CD14-positive monocyte (primary cell): ENCODE data around the gene TSPAN5. TPM values are rescaled to one million over a fixed set of nuclear protein-coding genes. Genes with fewer than 3 reads are reported as not detected.

Experiments used
- DNase-seq, 3 donors: peaks; one replicate each; pipeline ENCODE4 v3.0.0-alpha.2; 2011 to 2022
- H2AFZ ChIP-seq: 2 replicates; pipeline ENCODE4 v1.6.0; 2012; ENCODE audit warnings: mild to moderate bottlenecking, low read depth, low read length, inconsistent platforms; ENCODE audit not compliant: insufficient read depth, poor library complexity, severe bottlenecking
- H3K27ac ChIP-seq, 2 donors: 1 replicate in 1 of 2; 2 replicates in 1 of 2; pipeline ENCODE4 v1.5.1; 2012 to 2013; ENCODE audit warnings: low read length in 2 of 2, control low read depth in 1 of 2, inconsistent platforms in 1 of 2, low read depth in 1 of 2, mild to moderate bottlenecking in 1 of 2
- H3K27me3 ChIP-seq, 2 donors: one replicate each; pipeline versions ENCODE4 v1.6.0 to v1.6.1; 2011 to 2013; ENCODE audit warnings: low read length in 2 of 2; ENCODE audit not compliant: control insufficient read depth in 2 of 2, insufficient read depth in 2 of 2
- H3K36me3 ChIP-seq, 2 donors: replicated peaks in 1 of 2; 1 replicate in 1 of 2; 2 replicates in 1 of 2; pipeline versions ENCODE4 v1.5.1 to v1.6.1; 2012 to 2013; ENCODE audit warnings: low read length in 2 of 2, control low read depth in 1 of 2, inconsistent platforms in 1 of 2, mild to moderate bottlenecking in 1 of 2; ENCODE audit not compliant: insufficient read depth in 2 of 2, control insufficient read depth in 1 of 2
- H3K4me1 ChIP-seq, 2 donors: 1 replicate in 1 of 2; 2 replicates in 1 of 2; pipeline versions ENCODE4 v1.5.1 to v1.6.1; 2012 to 2013; ENCODE audit warnings: low read length in 2 of 2, control low read depth in 1 of 2, inconsistent platforms in 1 of 2, mild to moderate bottlenecking in 1 of 2, moderate library complexity in 1 of 2; ENCODE audit not compliant: insufficient read depth in 2 of 2, control insufficient read depth in 1 of 2
- H3K4me2 ChIP-seq: replicated peaks from 2 replicates; pipeline ENCODE3; 2012; ENCODE audit warnings: low read length, moderate library complexity, mild to moderate bottlenecking; ENCODE audit not compliant: poor library complexity, severe bottlenecking; ENCODE audit errors: extremely low read depth
- H3K4me3 ChIP-seq, 3 experiments: fragments of 200-600 bp in 1 of 3; sonication (generic) in 1 of 3; replicated peaks in 1 of 3; 1 replicate in 2 of 3; 2 replicates in 1 of 3; pipeline ENCODE4 v1.5.1; 2011 to 2013; ENCODE audit warnings: low read length in 3 of 3, mild to moderate bottlenecking in 3 of 3, control low read depth in 2 of 3, low read depth in 2 of 3, inconsistent platforms in 1 of 3, moderate library complexity in 1 of 3
- H3K79me2 ChIP-seq: 2 replicates; pipeline ENCODE4 v1.6.0; 2012; ENCODE audit warnings: mild to moderate bottlenecking, control low read depth, inconsistent platforms, low read length, moderate library complexity; ENCODE audit not compliant: insufficient read depth
- H3K9ac ChIP-seq: 2 replicates; pipeline ENCODE4 v1.6.0; 2017; ENCODE audit warnings: low read length, mild to moderate bottlenecking; ENCODE audit not compliant: insufficient read depth, poor library complexity, severe bottlenecking
- H3K9me3 ChIP-seq, 2 donors: replicated peaks in 1 of 2; 1 replicate in 1 of 2; 2 replicates in 1 of 2; pipeline versions ENCODE4 v1.5.1 to v1.6.1; 2012 to 2013; ENCODE audit warnings: low read length in 2 of 2, control low read depth in 1 of 2; ENCODE audit not compliant: control insufficient read depth in 1 of 2, insufficient read depth in 1 of 2
- H4K20me1 ChIP-seq: 2 replicates; pipeline ENCODE4 v1.6.0; 2012; ENCODE audit warnings: mild to moderate bottlenecking, low read length, control low read depth, moderate library complexity; ENCODE audit not compliant: insufficient read depth
- H3K27ac Mint-ChIP-seq, 7 donors: one replicate each; pipeline ENCODE4 v1.8.0; 2020; ENCODE audit warnings: mild to moderate bottlenecking in 7 of 7, mixed read lengths in 7 of 7, moderate library complexity in 6 of 7, inconsistent platforms in 2 of 7
- H3K27me3 Mint-ChIP-seq, 3 donors: one replicate each; pipeline ENCODE4 v1.8.0; 2021 to 2022; ENCODE audit warnings: low read depth in 3 of 3, mild to moderate bottlenecking in 3 of 3, mixed read lengths in 3 of 3, moderate library complexity in 3 of 3, inconsistent platforms in 1 of 3
- H3K36me3 Mint-ChIP-seq, 2 donors: one replicate each; pipeline ENCODE4 v1.8.0; 2020; ENCODE audit warnings: mixed read lengths in 2 of 2, inconsistent platforms in 1 of 2, mild to moderate bottlenecking in 1 of 2
- H3K4me1 Mint-ChIP-seq: one replicate; pipeline ENCODE4 v1.8.0; 2020; ENCODE audit warnings: mild to moderate bottlenecking, mixed read lengths
- H3K4me3 Mint-ChIP-seq, 2 donors: one replicate each; pipeline ENCODE4 v1.8.0; 2020; ENCODE audit warnings: mild to moderate bottlenecking in 2 of 2, mixed read lengths in 2 of 2, moderate library complexity in 1 of 2
- H3K9me3 Mint-ChIP-seq, 7 donors: one replicate each; pipeline ENCODE4 v1.8.0; 2020 to 2022; ENCODE audit warnings: mixed read lengths in 7 of 7, mild to moderate bottlenecking in 6 of 7, moderate library complexity in 6 of 7, inconsistent platforms in 2 of 7
- CTCF ChIP-seq: fragments of 200-600 bp; IDR thresholded peaks from one replicate; pipeline ENCODE4 v1.8.0; 2022; ENCODE audit warnings: antibody characterized with exemption, mild to moderate bottlenecking
- WGBS: methylation state at CpG from one replicate; pipeline ENCODE4 v1.1.5; 2013; ENCODE audit warnings: missing lambda C conversion rate; ENCODE audit not compliant: insufficient coverage; 5-methylcytosine and 5-hydroxymethylcytosine counted together
- intact Hi-C, 2 donors: fragments of 100-400 bp; cut with micrococcal nuclease; formaldehyde crosslinking; loops; one replicate each; pipeline versions ENCODE4 v1.15.0 to v1.15.1; 2023
- polyA plus RNA-seq, 3 donors: library from polyadenylated mRNA; depleted of rRNA in 1 of 3; unstranded in 2 of 3; stranded (reverse) in 1 of 3; fragments of 300-500 nt in 2 of 3; fragments of >200 nt in 1 of 3; fragmentation: Illumina TruSeq in 2 of 3; gene quantifications; 1 replicate in 2 of 3; 2 replicates in 1 of 3; pipeline ENCODE4 v1.2.3, GENCODE V29; 2012 to 2021

TSPAN5 gene
- polyA plus RNA-seq, 3 donors = 0.09 to 1.1 (median 0.13) TPM

DNA sequence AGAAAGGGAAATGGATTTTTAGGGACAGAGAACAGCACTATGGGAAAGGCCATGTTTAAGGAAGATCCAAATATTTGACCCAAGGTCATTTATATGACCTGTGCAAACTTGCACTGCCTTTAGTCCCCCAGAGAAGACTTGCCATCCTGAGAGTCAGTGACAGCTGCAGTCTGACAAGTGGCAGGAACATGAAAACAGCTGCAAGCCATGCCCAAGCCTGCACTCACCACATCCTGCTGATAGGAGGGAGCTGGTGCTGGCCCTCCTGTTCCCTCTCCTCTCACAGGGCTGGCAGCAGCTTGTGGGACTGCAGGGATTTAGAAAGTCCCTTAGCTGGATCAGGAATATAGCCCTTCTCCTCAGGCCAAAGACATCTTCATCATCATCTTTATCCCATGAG, 209.5 kb downstream of the TSPAN5 start:
- H3K79me2 ChIP-seq = no peaks in the 10 kb centered on the region
- no peak overlapping the region for H3K27ac ChIP-seq
- Mint-ChIP-seq H3K4me1 (peaks cover 21% of the 10 kb centered on the region), H3K27ac (no peak overlapping the region), H3K36me3 (peaks cover 7% of the 10 kb centered on the region in 2 donors), H3K27me3 (peaks cover 0 to 3% (median 0%) of the 10 kb centered on the region in 3 donors), H3K9me3 (peaks cover 2 to 16% (median 11%) of the 10 kb centered on the region in 7 donors), H3K4me3 (no peak overlapping the region)
- H3K9me3 ChIP-seq = peaks cover 3 to 6% of the 10 kb centered on the region in 2 donors
- H3K36me3 ChIP-seq = peaks cover 3 to 8% of the 10 kb centered on the region in 2 donors
- H3K27me3 ChIP-seq = no peaks in the 10 kb centered on the region
- H3K4me2 ChIP-seq = no peak overlapping the region
- H3K9ac ChIP-seq = no peak overlapping the region
- H2AFZ ChIP-seq = no peak overlapping the region
- no peak for DNase-seq
- no peak for TF ChIP-seq CTCF
- peaks cover 17 to 19% of the 10 kb centered on the region in 2 donors for H3K4me1 ChIP-seq
- intact Hi-C loops = no loop called here
- H4K20me1 ChIP-seq = no peaks in the 10 kb centered on the region
- no peak overlapping the region for H3K4me3 ChIP-seq

GRCh38 chr4:98447648-98448047, 210.8 kb downstream of the TSPAN5 start:
- Mint-ChIP-seq H3K27me3 (peaks cover 0 to 3% (median 0%) of the 10 kb centered on the region in 3 donors), H3K4me3 (no peak overlapping the region), H3K9me3 (peaks cover 0 to 15% (median 8%) of the 10 kb centered on the region in 7 donors), H3K4me1 (peaks cover 21% of the 10 kb centered on the region), H3K36me3 (peaks cover 17% of the 10 kb centered on the region in 2 donors), H3K27ac (peak overlapping the region in 1 of 7 donors; percentile 42)
- Histone ChIP-seq H3K27ac (no peak overlapping the region), H3K4me2 (no peak overlapping the region), H3K9me3 (peaks cover 3 to 5% of the 10 kb centered on the region in 2 donors), H3K27me3 (no peaks in the 10 kb centered on the region), H4K20me1 (no peaks in the 10 kb centered on the region), H3K9ac (no peak overlapping the region), H3K79me2 (no peaks in the 10 kb centered on the region), H3K36me3 (peaks cover 13 to 21% of the 10 kb centered on the region in 2 donors), H3K4me1 (peaks cover 17 to 19% of the 10 kb centered on the region in 2 donors), H2AFZ (no peak overlapping the region), H3K4me3 (no peak overlapping the region)
- no peak for DNase-seq
- intact Hi-C loops = no loop called here
- TF ChIP-seq CTCF = no peak
- no CpG with 5 or more reads among the region's 5 CpGs for WGBS
